HG03342 (cell line): ENCODE measurements around the gene AKAP13.

Experiments
- ATAC-seq: cut with Tn5 transposase; IDR thresholded peaks from one replicate; pipeline ENCODE4 v1.9.1; 2021; ENCODE audit warnings: mild to moderate bottlenecking, moderate library complexity; ENCODE audit not compliant: unreplicated experiment

AKAP13 gene

DNA sequence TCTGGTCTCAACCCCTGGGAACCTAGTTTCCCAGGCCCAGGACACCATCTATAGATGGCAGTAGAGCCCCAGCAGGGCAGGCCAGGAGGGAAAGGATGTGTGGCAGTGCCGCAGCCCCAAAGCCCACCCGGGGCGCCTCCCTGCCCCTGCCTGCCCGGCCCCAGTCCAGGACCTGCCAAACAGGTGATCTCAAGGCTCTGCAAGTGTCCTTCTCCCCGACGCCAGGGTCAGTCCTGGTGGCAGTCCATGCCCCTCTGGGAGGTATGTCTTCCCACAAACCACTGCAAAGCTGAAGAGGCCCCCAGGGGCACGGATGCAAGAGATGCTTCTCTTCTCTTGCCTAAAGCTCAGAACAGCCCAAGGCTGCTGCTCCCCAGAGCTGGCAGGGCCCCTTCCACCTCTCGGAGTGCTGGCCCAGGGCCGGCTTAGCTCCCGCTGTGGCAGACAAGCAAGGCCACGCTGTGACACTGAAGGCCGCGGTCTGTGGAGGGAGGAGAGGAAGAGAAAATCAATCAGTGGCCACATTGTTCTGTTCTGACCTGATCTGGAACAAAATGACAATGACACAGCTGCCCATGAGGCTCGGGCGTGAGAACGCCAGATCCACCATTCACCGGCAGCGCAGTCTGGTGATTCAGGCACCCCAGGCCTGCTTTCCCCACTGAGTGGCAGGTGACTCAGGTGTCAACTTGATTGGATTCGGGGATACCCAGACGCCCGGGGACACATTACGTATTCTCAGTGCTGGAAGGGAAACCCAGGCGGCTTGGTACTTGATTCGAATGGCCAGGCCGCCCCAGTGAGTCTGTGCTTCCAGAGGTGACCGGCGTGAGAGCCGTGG lies 380.3 kb downstream of the AKAP13 start:
- no peak for ATAC-seq

DNA sequence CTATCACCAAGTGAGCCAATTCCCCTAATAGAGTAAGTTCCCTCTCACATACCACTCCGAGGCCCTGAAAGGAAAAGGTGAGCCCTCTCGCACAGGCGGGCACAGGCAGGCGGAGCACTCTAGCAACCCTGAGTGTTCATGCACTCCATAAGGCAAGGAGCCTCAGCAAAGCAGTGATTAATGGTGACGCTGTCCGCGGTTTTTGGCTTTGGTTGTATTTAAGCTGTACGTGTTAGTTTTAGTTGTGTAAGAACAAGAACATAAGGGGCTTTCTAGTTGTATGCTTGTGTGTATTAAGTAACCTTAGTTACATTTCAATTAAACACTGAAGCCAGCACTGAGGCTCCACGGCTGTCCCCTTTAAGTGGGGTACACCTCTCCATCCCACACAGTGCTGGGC lies 381.2 kb downstream of the AKAP13 start:
- ATAC-seq = no peak

DNA sequence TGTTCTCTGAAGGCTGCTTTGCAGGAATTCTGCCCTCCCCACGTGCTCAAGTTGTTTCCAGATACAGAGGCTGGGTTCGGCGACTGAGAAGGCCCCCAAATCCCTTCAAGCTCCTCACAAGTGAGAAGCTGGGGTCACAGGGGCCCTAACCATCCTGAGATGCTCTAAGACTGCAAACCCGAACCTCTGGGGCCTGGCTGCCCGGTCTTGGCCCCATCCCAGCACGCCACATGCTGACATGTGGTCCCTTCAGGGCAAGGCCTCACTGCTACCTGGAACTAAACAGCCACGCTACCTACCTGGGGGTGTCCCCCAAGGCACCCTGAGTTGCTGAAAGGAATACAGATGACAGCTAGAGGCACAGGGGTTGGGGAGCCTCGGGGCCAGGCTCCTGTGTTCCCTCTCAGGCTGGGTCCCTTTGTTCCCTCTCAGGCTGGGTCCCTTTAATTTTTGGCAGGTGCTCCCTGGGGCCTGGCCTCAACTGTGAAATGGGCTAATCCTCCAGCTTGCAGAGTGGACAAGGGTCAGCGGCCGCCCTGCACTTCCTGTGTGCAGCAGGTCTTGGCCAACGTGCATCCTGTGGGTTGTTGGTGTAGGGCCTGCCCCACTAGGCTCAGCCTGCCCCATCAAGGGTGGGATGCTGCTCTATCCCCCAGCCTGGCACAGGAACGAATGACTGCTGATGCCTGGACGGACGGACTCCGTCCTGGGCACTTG lies 381.8 kb downstream of the AKAP13 start:
- ATAC-seq = no peak

DNA sequence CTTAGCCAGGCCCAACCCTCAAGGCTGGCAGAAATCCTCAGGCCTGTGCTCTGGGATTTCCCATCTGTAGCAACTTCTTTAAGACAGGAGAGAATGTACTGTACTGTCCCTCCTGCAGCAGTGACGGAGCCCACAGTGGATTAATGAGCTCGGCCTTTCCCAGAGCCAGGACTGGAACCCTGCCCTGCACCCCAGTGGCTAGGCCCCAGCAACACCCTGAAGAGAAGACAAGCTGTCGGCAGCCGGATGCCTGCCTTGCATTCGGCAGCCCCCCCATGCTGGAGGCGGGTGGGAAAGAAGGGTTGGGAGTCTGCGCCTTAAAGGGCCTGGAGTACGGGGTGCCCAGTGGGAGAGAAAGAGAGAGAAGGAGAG lies 382.3 kb downstream of the AKAP13 start:
- ATAC-seq = no peak

DNA sequence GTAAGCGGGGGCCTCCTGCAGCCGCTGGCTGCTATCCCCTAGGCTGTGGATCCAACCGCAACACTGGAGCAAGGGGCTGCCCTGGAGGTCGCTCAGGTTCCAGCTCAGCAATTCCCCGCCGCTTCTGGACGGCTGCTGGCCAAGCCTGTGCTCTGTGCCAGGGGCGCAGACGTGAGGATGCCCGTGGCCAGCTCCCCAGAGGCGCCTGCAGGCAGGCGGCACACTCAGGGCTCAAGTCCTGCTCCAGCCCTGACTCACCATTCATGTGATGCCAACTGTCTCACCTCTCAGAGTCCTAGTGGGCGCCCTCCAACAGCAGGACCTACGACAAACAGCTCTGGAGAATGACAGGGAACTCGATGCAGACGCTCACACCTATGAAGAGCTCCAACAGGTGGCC lies 382.8 kb downstream of the AKAP13 start:
- ATAC-seq = no peak

DNA sequence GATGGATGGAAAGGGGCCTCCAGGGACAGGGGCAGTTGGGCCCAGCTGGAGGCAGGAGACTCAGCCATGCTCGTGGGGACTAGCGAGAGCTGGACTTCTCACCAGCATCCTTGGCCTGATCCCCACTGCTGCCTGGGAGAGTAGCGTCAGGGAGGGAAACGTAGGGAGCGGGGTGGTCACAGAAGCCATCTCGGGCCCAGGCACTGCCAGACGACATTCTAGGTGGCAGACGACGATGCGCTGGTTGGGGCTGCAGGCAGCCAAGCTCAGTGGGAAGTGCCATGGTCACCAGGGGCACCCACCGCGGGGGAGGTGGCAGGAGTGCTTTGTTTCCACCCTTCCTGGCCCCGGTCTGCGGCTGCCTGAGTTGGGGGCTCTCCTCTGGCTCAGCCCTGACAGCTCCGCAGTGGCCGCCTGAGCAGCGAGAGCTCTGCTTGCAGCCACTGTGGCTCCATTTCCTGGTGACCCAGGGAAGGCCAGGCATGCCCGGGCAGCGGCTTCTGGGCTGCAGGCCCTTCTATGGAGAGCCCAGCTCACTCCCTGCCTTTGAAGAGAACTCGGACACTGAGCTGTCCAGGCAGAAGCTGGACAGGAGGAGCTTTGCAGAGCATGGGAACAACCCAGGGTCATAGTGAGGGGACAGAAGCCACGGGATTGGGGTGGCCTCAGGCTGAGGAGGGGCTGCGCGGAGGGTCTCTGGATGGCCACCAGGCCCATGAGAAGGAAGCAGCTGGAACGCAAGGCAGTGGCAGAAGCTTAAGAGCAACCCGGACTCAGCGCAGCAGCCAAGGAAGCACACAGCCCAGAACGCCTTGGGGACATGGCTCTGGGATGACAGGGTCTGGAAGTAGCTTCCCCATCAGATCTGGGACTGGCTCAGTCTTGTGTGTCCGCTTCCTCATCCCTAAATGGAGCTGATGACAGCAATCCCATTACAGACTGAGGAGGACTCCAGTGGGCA lies 383.6 kb downstream of the AKAP13 start:
- ATAC-seq = no peak

DNA sequence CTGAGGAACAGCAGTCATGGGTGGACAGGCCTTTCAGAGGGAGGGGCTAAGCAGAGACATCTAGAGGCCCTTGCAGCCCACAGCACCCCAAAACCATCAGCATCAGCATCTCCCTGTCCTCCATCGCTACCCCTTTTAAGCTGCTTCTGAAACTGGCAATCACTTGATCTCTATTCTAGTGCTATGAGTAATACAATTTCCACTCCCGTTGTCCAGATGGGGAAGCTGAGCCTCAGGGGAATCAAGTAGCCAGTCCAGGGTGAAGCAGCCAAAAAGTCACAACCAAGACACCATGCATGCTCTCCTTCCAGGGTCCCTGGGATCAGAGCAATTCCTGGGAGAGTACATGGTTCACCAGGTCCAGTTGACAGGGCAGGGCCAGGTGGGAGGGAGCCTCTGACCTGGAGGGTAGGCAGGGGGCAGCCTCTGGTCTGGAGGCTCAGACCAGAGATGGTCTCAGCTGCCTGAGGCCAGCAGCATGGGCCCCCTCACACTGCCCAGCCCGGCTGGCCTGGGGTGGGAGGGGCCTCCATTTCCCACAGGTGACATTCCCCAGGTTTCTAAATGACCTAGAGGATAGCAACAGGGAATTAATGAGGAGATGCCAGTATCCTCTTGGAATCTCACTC lies 384.4 kb downstream of the AKAP13 start:
- no peak for ATAC-seq

DNA sequence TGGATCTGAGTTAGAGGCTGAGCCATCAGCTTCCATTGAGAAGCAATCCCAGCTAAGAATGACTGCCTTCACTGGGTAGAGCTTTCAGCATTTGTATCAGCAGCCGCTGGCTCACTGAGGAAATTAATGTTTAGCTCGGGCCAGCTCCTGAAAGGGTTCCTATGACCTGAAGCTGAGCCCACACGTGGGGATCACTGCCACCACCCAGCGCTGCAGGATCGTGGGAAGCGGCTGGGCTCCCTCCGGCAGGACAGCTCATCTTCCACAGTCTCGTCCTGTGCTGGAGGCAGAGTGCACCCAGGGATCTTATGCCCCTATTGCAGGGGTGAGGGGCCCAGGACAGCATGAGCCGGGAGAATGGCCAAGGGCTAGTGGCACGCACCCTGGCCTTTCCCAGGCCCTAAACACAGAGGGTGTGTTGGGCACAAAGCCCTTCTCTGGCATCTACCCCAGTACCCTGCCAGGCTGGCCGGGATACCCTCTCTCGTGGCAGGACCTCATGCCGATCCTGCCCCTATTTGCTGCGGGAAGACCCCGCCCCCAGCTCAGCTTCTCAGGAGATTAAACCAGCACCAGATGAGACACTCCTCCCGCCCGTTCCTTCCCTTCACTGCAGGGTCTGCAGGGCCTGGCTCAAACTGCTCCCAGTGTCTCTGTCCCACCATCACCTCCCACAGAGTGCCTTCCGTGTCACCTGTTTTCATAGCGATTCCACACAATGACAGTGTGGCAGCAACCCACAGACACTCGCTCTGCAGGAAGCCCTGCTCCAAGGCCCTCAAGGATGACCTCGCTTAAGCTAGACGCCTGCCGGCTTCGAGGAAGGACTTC lies 385.8 kb downstream of the AKAP13 start:
- no peak for ATAC-seq

DNA sequence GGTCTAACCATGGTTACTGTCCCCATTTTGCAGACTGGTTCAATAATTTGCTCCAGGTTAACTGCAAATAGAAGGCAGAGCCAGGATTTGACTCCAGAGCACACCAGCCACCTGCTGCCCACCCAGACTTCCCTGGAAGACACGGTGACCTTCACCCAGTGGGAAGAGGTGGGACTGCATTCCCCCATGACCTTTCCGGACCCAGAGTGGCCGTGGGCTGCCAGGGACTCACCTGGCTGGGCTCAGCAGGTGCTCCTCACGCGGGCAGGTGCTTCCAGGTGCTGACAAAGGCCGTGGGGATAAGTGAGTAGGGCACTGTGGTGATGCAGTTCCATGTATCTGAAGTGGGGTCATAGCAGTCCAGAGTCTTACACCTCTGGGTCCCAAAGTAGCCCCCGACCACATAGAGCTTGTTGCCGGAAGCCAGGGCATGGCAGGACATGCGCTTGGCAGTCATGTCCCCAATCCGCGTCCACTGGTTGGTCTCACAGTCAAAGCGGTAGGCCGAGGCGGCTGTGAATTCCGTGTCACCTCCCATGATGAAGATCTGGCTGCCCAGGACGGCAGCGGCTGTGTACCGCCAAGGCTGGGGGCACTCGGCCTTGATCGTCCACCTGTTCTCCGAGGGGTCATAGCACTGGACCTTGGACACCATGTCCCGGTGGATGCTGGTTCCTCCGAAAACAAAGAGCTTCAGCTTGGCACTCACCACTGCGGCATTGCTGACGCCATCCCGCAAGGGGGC lies 387.6 kb downstream of the AKAP13 start:
- ATAC-seq = no peak

DNA sequence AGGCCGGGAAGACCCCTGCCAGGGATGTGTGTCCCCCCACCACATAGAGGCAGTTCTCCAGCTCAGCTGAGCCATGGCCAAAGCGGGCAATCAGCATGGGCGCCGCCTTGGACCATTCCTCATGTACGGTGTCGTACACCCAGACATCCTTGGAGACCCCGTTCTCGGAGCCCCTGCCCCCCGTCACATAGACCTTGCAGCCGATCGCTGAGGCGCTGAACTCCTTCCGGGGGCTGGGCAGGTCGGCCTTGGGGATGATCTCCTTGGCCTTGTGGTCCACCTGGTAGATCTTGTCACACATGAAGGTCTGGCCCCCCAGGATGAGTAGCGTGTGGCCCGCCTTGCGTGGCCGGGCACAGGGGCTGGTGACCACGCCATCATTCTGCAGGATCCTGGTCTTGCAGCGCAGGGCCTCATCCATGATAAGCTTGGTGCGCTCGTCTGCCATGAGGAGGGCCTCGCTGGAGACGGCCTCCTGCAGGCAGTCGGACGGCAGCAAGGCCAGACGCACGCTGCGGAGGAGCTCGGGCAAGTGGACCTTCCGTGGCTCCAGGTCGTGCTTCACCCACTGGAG lies 388.3 kb downstream of the AKAP13 start:
- no peak for ATAC-seq

DNA sequence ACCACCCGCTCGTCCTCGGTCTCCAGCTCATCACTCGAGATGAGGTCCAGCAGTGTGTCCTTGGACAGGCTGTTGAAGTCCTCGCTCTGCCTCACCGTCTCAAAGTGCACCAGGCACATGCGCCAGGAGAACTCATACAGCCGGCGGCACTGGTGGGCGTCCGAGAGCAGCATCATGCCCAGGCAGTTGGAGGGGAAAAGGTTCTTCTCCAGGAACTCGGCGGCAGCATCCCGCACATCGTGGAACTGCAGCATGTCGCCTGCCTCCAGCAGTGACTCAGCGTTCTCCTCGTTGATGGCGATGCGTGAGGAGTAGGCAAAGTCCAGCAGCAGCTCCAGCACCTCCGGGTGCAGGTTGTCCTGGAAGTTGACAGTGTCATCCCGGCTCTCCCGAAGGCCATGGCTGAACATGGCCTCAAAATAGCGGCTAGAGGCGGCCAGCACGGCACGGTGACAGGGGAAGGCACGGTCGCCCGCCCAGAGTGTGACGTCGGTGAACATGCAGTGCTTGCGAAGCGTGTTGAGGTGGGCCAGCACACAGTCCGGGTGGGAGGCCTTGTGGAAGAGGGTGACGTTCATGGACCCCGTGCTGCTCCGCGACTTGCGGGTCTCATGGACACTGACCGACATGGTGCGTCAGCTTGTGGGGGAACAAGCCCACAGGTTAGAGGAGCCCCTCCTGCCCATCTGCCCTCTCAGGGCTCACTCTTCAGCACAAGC lies 388.9 kb downstream of the AKAP13 start:
- ATAC-seq = no peak

DNA sequence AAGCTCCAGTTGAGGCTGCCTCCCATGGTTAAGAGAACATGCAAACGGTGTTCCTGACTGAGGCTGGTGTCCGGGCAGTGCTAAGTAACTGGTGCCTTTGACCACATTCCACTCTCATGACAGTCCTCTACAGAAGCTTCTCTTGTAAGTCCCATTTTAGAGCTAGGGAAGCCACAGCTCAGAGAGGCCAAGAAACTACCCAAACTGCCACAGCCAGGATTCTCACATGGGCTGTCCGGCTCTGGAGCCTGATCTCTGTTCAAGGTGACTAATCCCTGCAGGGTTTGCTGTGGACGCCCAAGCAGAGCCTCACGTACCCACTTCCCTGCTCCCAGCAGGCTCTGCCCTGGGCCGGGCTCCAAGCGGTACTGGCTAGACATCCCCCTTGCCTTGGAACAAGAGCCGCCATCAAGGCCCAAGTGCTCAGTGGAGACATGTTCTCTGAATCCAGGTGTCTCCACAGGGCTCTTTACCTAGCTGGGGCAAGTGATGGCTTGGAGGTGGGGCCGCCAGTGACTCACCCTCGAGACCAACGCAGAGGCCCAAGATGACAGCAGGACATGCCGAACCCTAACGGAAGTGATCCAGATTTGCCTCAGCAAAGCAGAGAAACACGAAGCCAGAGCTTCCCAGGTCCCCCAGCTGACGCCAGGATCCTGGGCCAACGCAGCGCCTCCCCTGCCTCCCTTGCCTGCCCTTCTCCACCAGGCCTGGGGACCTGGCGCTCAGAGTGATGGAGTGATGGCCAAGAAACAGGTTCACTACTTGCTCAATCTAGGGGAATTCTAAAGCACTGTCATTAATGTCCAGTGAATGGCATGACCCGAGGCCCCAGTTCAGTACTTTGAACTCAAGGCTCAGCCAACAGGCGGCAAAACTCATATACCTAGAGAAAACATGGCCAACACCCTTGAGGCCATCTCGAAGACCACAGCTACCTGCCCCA lies 390.0 kb downstream of the AKAP13 start:
- no peak for ATAC-seq

DNA sequence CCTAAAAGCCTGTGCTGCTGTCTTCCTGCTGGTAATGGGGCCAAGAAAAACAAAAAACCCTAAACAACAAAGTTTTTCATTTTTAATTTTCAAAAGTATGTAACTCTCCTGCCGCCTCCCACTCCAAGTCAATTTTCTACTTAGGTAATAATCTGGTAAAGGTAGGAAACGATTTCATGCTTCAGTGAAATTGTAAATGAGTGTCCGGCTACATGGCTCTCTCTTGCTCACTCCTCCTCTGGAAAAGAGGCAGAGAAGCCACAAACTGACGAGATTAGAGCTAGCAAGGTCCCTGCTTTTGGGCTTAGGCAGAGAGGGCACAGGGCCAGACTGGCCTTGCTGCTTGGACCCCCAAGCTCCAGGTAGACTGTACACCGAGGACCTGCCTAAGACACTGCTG lies 390.9 kb downstream of the AKAP13 start:
- ATAC-seq = no peak

DNA sequence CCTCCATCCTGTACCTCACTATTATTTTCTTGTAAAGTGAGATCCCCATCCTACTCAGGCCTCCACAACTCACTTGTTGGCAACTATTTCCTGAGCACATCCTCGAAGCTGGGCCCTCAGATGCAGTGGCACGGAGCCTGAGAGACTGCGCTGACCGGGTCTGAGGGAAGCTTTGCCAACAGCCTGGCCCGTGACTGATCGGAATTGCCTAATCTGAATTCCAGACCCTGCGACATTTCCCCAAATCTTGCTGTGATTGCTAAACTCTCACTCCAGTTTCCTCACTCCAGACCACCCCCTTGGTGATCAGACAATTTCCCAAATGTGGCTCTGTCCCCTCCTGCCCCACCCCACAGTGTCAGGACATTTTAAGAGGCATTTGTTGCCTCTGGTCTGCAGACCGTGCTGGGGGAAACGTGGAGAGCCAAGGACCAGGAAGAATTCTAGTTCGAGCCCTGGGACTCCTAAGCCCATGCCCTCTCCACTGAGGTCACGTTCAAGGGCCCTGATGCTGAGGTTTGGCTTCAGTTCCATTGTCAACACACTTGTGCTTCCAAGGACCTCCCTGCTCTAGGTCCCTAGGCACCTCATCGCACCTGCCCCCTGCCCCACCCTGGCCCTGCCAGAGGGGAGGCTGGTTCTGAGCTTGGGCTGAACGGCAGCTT lies 391.5 kb downstream of the AKAP13 start:
- ATAC-seq = no peak

DNA sequence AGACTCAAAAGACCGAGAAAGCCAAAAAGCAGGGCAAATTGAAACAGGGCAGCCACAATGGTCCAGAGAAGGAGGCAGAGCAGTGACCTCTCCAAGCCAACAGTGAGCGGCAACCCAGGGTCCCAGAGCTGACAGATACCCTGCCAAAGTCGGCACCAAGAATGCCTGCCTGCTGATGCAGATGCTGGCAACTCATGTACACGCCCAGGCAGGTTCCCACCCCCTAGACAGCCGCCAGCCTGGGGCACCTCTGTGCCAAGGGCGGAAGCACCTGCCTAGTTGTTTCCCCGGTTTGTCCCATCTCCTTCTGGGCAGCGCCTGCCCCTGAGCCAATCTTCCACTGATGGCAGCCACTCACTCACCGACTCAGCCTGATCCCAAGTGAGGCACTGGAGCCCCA lies 392.3 kb downstream of the AKAP13 start:
- ATAC-seq = no peak

DNA sequence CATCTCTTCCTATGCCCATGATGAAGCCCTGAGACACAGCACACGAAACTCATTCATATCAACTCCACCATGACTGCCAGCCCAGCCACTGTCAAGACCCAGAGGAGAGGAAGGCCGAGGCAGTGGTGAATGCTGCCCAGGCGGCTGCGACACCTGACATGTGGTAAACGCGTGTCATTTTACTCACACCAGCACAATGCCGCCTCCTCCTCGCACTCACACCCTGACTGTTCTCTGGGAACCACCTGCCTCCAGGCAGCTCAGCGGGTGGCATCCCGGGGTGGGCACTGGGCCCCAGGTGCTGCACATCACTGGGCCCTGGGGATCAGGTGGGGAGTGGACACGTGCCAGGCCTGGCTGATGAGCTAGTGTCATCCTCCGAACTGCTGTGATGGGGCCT lies 392.8 kb downstream of the AKAP13 start:
- ATAC-seq = no peak

DNA sequence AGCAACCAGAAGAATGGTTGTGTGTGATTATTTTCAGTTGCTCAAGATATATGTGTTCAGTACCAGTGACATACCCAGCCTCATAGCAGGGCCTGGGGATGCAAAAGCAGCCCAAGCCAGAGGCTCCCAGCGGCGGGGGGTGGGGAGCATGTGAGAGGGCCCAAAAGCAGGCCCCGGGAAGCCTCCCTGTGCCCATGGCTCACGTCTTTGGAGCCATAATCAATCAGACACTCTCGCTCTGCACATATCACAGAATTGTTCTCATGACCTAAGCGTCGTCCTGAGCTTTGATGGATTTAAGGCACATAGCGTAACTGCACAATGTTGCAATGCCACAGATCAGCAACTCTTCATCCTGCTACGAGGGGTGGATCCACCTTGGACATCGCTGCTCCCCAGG lies 393.6 kb downstream of the AKAP13 start:
- no peak for ATAC-seq
